SK-N-SH (cell line): ENCODE results near the gene ZBTB46. TPM values are rescaled to one million over a fixed set of nuclear protein-coding genes. Genes with fewer than 3 reads are reported as not detected.
A peak's percentile ranks its signal among the peaks of the same experiment; 100 is the strongest.

Experiments used
- CTCF ChIA-PET: fragments of 300-600, 350-600 bp; formaldehyde crosslinking; extraction: SDS; loops from one replicate; lab custom pipeline; 2021; lab: Yijun Ruan, JAX
- POLR2A ChIA-PET: fragments of 350-600 bp; sonication (Branson Sonifier 250); formaldehyde crosslinking; extraction: SDS; loops from one replicate; lab custom pipeline; 2020; ENCODE audit warnings: antibody characterized with exemption, inconsistent platforms; lab: Yijun Ruan, JAX
- DNase-seq: peaks from one replicate; pipeline ENCODE4 v3.0.0; 2012
- H2AFZ ChIP-seq: fragments of 200-600 bp; sonication (generic); 2 replicates; pipeline ENCODE4 v1.8.1; 2016; ENCODE audit warnings: antibody characterized with exemption, mild to moderate bottlenecking, low read depth
- H3F3A ChIP-seq: fragments of 200-600 bp; sonication (generic); replicated peaks from 2 replicates; pipeline ENCODE3; 2016; ENCODE audit warnings: antibody characterized with exemption, mild to moderate bottlenecking; ENCODE audit not compliant: insufficient read depth
- H3K27ac ChIP-seq, 2 experiments: fragments of 200-500 bp in 1 of 2; fragments of 200-600 bp in 1 of 2; sonication (Bioruptor generic) in 1 of 2; sonication (generic), shearing (Covaris generic) in 1 of 2; 2 replicates each; pipeline versions ENCODE4 v1.5.1 to v1.6.1; 2014 to 2016; ENCODE audit warnings: low read depth in 2 of 2, inconsistent platforms in 1 of 2, low read length in 1 of 2, mild to moderate bottlenecking in 1 of 2, mixed read lengths in 1 of 2
- H3K27me3 ChIP-seq: fragments of 200-600 bp; sonication (generic), shearing (Covaris generic); 2 replicates; pipeline ENCODE4 v1.6.1; 2016; ENCODE audit warnings: mixed run types; ENCODE audit not compliant: insufficient read depth
- H3K36me3 ChIP-seq, 2 experiments: fragments of 200-500 bp in 1 of 2; fragments of 200-600 bp in 1 of 2; sonication (Bioruptor generic) in 1 of 2; sonication (generic) in 1 of 2; replicated peaks in 1 of 2; 2 replicates each; pipeline versions ENCODE3 to v1.5.1; 2014 to 2016; ENCODE audit warnings: low read length in 1 of 2, mild to moderate bottlenecking in 1 of 2; ENCODE audit not compliant: insufficient read depth in 2 of 2, control insufficient read depth in 1 of 2
- H3K4me1 ChIP-seq, 2 experiments: fragments of 200-500 bp in 1 of 2; fragments of 200-600 bp in 1 of 2; sonication (Bioruptor generic) in 1 of 2; sonication (generic), shearing (Covaris generic) in 1 of 2; 2 replicates each; pipeline versions ENCODE4 v1.5.1 to v1.6.1; 2014 to 2016; ENCODE audit warnings: low read depth in 1 of 2, low read length in 1 of 2, mixed run types in 1 of 2; ENCODE audit not compliant: insufficient read depth in 2 of 2, control insufficient read depth in 1 of 2
- H3K4me2 ChIP-seq: fragments of 200-600 bp; sonication (generic), shearing (Covaris generic); 2 replicates; pipeline ENCODE4 v1.6.1; 2017; ENCODE audit warnings: mixed run types
- H3K4me3 ChIP-seq, 2 experiments: fragments of 200-500 bp in 1 of 2; fragments of 200-600 bp in 1 of 2; sonication (Bioruptor generic) in 1 of 2; sonication (generic), shearing (Covaris generic) in 1 of 2; 2 replicates each; pipeline versions ENCODE4 v1.5.1 to v1.8.1; 2014 to 2016; ENCODE audit warnings: low read depth in 2 of 2, inconsistent platforms in 1 of 2, low read length in 1 of 2, mild to moderate bottlenecking in 1 of 2, mixed read lengths in 1 of 2, moderate library complexity in 1 of 2
- H3K79me2 ChIP-seq: fragments of 200-600 bp; sonication (generic); 2 replicates; pipeline ENCODE4 v1.8.1; 2017; ENCODE audit warnings: mild to moderate bottlenecking; ENCODE audit not compliant: insufficient read depth
- H3K9ac ChIP-seq: fragments of 200-600 bp; sonication (generic); 2 replicates; pipeline ENCODE4 v1.6.1; 2017; ENCODE audit warnings: mixed run types
- H3K9me2 ChIP-seq: fragments of 200-600 bp; sonication (generic); 2 replicates; pipeline ENCODE4 v1.6.1; 2017; ENCODE audit warnings: mixed run types
- H3K9me3 ChIP-seq: fragments of 200-600 bp; sonication (generic); 2 replicates; pipeline ENCODE4 v1.6.1; 2017; ENCODE audit warnings: mixed run types, mild to moderate bottlenecking, moderate library complexity
- H4K20me1 ChIP-seq: fragments of 200-600 bp; sonication (generic); 2 replicates; pipeline ENCODE4 v1.6.1; 2017; ENCODE audit warnings: mild to moderate bottlenecking, mixed run types; ENCODE audit not compliant: insufficient read depth
- CHD2 ChIP-seq: fragments of 150-350 bp; IDR thresholded peaks from 2 replicates; pipeline ENCODE4 v1.6.1; 2018; ENCODE audit warnings: low read length; ENCODE audit not compliant: partially characterized antibody
- CTCF ChIP-seq: fragments of 200-600 bp; sonication (generic); IDR thresholded peaks from 2 replicates; pipeline ENCODE4 v1.6.1; 2017; ENCODE audit warnings: antibody characterized with exemption, mild to moderate bottlenecking, moderate library complexity
- ELF1 ChIP-seq: IDR thresholded peaks from 2 replicates; pipeline ENCODE4 v1.4.0; 2012
- FOXJ3 ChIP-seq: sonication (generic); formaldehyde crosslinking; IDR thresholded peaks from 2 replicates; pipeline ENCODE4 v1.5.1; 2020; ENCODE audit warnings: mild to moderate bottlenecking, missing genetic modification reagents
- FOXM1 ChIP-seq: IDR thresholded peaks from 2 replicates; pipeline ENCODE4 v1.4.0; 2012; ENCODE audit warnings: low read depth, mild to moderate bottlenecking
- GABPA ChIP-seq: IDR thresholded peaks from 2 replicates; pipeline ENCODE4 v1.4.0; 2012; ENCODE audit warnings: low read depth, mild to moderate bottlenecking
- GATA2 ChIP-seq: sonication (generic); formaldehyde crosslinking; IDR thresholded peaks from 2 replicates; pipeline ENCODE4 v1.5.0; 2020; ENCODE audit warnings: mild to moderate bottlenecking, missing genetic modification reagents
- MAX ChIP-seq: IDR thresholded peaks from 2 replicates; pipeline ENCODE4 v1.4.0; 2012; ENCODE audit warnings: low read depth
- NFIC ChIP-seq: IDR thresholded peaks from 2 replicates; pipeline ENCODE4 v1.4.0; 2012; ENCODE audit warnings: borderline replicate concordance
- SIN3A ChIP-seq: IDR thresholded peaks from 2 replicates; pipeline ENCODE4 v1.6.1; 2012; ENCODE audit warnings: low read depth, mild to moderate bottlenecking, low read length, moderate library complexity, borderline replicate concordance
- TEAD4 ChIP-seq: IDR thresholded peaks from 2 replicates; pipeline ENCODE4 v1.4.0; 2012; ENCODE audit warnings: mild to moderate bottlenecking, borderline replicate concordance; ENCODE audit not compliant: insufficient read depth
- USF1 ChIP-seq: IDR thresholded peaks from 2 replicates; pipeline ENCODE4 v1.4.0; 2012; ENCODE audit warnings: low read depth, borderline replicate concordance
- ZBTB33 ChIP-seq: IDR thresholded peaks from 2 replicates; pipeline ENCODE4 v1.4.0; 2012; ENCODE audit warnings: low read depth, borderline replicate concordance
- WGBS: methylation state at CpG from one replicate; pipeline ENCODE4 v1.1.6; 2017; ENCODE audit warnings: low lambda C conversion rate; 5-methylcytosine and 5-hydroxymethylcytosine counted together
- polyA plus RNA-seq, 3 experiments: library from polyadenylated mRNA; depleted of rRNA; stranded (reverse); fragments of >200 nt; gene quantifications; 2 replicates each; pipeline ENCODE4 v1.2.3, GENCODE V29; 2012

The ZBTB46 gene
- polyA plus RNA-seq, 1 of the 3 experiments (the other 2 are of a cell fraction), result 0.15 TPM

- no peak for TF ChIP-seq MAX
- no peak for TF ChIP-seq ELF1
- TF ChIP-seq FOXJ3, result no peak
- TF ChIP-seq CHD2, result no peak
These were observed 25.0 kb upstream of the ZBTB46 start (continued) for GRCh38 chr20:63856098-63856511.

- WGBS, result 38% methylated on average over 5 of the region's 36 CpGs
- no peak overlapping the region; a peak in 1 of 4 replicates for H3K27ac ChIP-seq
- H3K4me3 ChIP-seq, result no peak overlapping the region
- no peaks in the 10 kb centered on the region for H3F3A ChIP-seq
- DNase-seq, result peak; percentile 61
- no peaks in the 10 kb centered on the region for H3K9me2 ChIP-seq
- no peak overlapping the region for H2AFZ ChIP-seq
- H4K20me1 ChIP-seq, result no peaks in the 10 kb centered on the region
- no peaks in the 10 kb centered on the region for H3K9me3 ChIP-seq
- ChIA-PET CTCF (interaction anchor here (0.8 to 3.0 kb wide), 4 partner anchors 8 to 80 kb away, joined by 3 to 17 read pairs (median 10); no protein-coding TSS in a partner anchor), POLR2A (interaction anchor here (0.9 to 2.6 kb wide), 2 partner anchors 9 to 115 kb away, joined by 3 to 12 read pairs; partner anchors contain the start of gene TPD52L2)
- no peaks in the 10 kb centered on the region for H3K27me3 ChIP-seq
- peaks cover 0 to 52% of the 10 kb centered on the region in 2 experiments; a peak in 1 of 4 replicates for H3K4me1 ChIP-seq
- TF ChIP-seq TEAD4 (no peak), USF1 (no peak), NFIC (no peak), GABPA (no peak), FOXM1 (no peak)
- no peak overlapping the region for H3K4me2 ChIP-seq
- no peak overlapping the region for H3K9ac ChIP-seq
- peaks cover 0 to 2% of the 10 kb centered on the region in 2 experiments for H3K36me3 ChIP-seq
- no peaks in the 10 kb centered on the region for H3K79me2 ChIP-seq
These were observed 24.5 kb upstream of the ZBTB46 start for GRCh38 chr20:63855363-63856097.

GRCh38 chr20:63854766-63855362 is 23.8 kb upstream of the ZBTB46 start:
- Histone ChIP-seq H3K27ac (no peak overlapping the region), H4K20me1 (no peaks in the 10 kb centered on the region), H3K4me2 (no peak overlapping the region), H3K9me2 (no peaks in the 10 kb centered on the region), H3K79me2 (no peaks in the 10 kb centered on the region), H2AFZ (no peak overlapping the region), H3K9me3 (no peaks in the 10 kb centered on the region), H3K36me3 (no peaks in the 10 kb centered on the region), H3K4me3 (no peak overlapping the region; a peak in 1 of 4 replicates), H3F3A (no peaks in the 10 kb centered on the region), H3K9ac (no peak overlapping the region), H3K4me1 (peaks cover 0 to 52% of the 10 kb centered on the region in 2 experiments; a peak in 1 of 4 replicates), H3K27me3 (no peaks in the 10 kb centered on the region)
- ChIA-PET POLR2A (interaction anchor here (0.9 to 2.6 kb wide), 2 partner anchors 10 to 114 kb away, joined by 3 to 12 read pairs; partner anchors contain the start of gene TPD52L2), CTCF (interaction anchor here (1.0 to 3.0 kb wide), 4 partner anchors 8 to 80 kb away, joined by 3 to 17 read pairs (median 10); partner anchors contain the start of gene TPD52L2)
- TF ChIP-seq GATA2 (no peak), MAX (no peak), FOXM1 (no peak), SIN3A (no peak), CTCF (no peak), USF1 (no peak), ZBTB33 (no peak)
- 46% methylated on average over 22 of the region's 26 CpGs for WGBS
- DNase-seq, result peak; percentile 68
